Stimulated activated CD4-positive, alpha-beta T cell treated with anti-CD3 and anti-CD28 coated beads, TNF-alpha, amount 100 ng/mL, for 48 hours (primary cell): Measurements from ENCODE around the gene RNF212.
"Not testable (repeated sequence)": the region's sequence is repeated elsewhere in the genome, so short reads cannot be mapped to it uniquely, and the experiment has no call there.

Experiments used
- DNase-seq, 3 donors: peaks; one replicate each; pipeline ENCODE4 v3.0.0-alpha.2; 2020; ENCODE audit warnings: low read depth in 3 of 3

Gene RNF212

DNA sequence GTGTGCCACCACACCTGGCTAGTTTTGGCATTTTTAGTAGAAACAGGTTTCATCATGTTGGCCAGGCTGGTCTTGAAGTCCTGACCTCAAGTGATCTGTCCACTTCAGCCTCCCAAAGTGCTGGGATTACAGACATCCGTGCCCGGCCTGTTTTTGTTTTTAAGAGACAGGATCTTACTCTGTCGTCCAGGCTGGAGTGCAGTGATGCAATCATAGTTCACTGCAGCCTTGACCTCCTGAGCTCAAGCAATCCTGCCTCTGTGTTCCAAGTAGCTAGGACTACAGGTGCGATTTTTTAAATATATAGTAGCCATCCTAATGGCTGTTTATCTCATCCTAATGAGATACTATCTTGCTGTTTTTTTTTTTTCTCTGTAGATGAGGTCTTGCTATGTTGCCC, 47.6 kb downstream of the RNF212 start:
- DNase-seq = no peak

DNA sequence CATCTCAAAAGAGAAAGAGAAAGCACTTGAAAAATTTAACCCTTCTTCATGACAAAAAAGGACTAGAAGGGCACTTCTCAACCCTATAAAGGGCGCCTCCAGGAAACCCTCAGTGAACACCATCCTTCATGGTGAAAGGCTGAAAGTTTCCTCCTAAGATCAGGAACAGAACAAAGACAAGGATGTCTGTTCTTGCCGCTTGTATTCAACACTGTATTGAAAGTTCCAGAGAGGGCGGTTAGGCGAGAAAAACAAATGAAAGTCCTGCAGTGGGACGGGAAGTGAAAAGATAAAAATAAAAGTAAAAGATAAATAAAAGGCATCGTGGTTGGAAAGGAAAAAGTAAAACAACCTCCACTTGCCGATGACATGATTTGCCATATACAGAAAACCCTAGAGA, 50.9 kb downstream of the RNF212 start:
- no peak for DNase-seq

GRCh38 chr4:1061760-1062159, 51.6 kb downstream of the RNF212 start:
- DNase-seq = no peak

DNA sequence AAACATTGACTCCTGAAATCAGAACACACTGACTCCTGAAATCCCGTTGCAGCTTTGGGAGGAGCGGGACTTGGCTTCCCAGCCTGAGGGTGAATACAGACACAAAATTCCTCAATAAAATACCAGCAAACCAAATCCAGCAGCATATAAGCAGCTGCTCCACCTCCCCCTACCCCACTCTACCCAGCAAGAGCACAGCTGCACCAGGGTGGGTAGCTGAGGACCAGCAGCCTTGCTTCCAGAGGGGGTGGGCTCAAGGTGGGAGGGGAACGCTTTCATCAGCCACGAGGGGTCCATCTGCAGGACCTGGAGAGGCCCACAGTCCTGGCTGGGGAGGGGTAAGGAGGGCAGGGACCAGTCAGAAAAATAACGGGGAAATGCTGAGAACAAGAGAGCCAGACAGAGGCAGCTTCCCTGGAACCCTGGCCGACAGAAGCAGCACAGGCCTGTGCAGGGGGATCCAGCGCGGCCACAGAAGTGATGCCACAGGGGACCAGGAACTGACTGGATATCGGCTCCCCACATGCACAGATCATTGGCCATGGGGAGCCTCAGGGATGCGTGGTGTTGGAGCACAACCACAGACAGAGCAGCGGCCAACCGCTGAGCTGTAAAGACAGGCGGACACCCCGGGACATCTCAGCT, 52.2 kb downstream of the RNF212 start:
- DNase-seq = no peak

GRCh38 chr4:1060621-1061020, 52.7 kb downstream of the RNF212 start:
- DNase-seq = no peak

GRCh38 chr4:1060121-1060520, 53.2 kb downstream of the RNF212 start:
- DNase-seq = no peak

DNA sequence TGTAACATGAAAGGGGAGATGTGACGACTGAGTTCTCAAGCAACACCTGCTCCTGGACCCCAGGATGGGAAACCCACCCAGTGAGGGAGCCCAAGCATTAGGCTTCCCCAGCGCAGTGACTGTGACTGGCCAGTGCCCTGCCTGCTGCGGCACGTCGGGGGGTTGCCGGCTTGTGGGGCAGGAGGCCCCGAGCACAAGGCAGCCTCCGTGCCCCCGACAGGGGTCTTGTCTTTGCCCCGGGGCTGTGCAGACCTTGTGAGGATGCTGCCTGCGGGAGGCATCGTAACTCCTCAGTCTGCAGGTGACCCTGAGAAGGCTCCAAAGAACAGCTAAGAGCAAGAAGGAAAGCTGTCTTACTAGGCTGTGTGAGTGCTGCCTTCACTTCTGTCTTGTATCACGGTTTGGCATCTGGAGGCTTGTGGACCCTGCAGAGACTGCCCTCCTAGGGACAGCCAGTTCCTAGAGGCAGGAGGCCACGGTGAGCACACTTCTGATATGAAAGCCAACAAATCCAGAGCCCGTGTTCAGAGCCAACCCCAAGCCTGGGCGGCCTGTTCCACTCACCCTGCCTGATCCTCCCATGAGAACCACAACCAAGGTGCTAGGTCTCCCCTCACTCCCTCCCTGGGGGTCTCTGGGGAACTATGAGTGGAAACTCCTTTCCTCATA, 54.2 kb downstream of the RNF212 start:
- no peak for DNase-seq

GRCh38 chr4:1058198-1058996, 55.0 kb downstream of the RNF212 start:
- no peak for DNase-seq

DNA sequence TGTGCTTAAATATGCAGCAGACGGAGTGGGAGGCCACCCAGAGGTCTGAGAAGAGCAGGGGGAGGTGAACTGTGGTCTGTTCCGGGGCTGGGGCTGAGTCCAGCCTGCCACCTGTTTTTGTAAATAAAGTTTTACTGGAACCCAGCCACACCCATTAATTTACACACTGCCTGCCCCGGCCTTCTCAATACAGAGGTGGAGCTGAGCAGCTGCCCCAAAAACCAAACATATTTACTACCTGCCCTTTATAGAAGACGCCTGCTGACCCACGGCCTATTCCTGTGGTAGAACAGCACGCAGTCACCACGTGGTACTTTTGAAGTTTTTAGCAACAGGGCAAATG, 56.0 kb downstream of the RNF212 start:
- no peak for DNase-seq

DNA sequence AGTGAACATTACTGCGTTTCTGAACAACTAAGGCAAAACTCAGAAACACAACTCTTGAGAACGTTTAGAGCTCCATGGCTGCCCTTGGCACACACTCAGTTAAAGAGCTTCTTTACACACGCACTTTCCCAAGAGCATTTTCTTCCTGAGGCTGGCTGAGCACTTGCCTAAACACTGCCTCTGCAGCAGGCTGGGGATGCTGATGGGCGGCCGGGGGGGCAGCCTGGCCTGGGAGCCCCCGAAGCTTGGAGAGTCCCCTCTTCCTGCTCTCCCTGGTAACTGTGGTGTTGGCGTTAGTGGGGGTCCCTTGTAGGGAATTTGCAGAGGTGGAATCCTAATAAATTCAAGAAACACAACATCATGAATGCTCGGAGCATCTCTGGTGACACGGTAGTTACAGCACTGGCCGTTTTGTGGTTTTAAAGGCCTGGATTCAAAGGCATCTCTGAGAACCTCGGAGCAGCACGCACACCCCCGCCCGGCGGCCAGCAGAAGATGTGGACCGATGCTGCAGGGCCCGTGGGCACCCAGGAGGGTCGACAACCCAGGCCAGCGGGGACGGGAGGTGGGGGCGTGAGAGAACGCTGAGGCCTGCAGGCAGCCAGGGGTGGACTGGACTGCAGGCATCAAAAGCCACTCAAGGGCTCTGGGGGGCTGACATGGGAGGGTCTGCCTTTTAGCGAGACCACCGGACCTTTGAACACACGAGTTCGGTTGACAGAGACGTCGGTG, 56.5 kb downstream of the RNF212 start:
- no peak for DNase-seq

DNA sequence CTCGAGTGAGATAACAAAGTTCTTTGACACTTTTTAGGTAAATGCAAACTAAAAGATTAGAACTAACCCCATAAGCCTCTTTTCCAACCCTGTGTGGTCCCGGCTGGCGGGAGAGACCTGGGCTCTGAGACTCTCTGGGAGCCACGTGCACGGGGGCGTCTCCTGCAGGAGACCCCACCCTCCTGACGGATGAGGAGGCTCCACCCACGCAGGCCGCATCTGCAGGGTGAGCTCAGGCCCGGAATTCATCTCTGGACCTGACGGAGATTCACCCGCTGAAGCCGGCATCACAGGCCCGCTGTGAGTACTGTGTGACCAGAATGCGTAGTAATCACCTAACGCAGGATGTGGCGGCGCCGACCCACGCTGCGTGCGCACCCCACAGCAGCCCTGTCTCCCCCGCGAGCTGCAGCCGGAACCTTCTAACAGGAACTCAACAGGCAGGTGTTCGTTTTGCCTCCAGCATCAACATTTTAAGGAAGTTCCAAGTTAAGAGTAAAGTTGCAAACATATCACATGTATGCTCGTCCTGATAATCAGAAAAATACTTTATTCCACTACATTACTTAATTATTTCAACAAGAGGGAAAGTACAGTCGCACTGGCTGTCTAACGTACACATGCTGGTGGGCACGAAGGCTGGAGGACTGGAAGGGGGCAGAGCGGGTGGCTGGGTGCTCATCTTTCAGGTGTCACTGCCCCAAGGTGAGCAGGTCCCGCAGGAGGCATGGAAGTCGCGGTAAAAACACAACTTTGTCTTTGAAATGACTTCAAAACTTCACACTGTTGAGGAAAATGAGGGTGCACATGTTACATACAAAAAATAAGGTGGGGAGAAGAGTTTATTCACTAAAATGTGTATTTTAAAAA, 57.4 kb downstream of the RNF212 start:
- peak; percentile 43 to 70 (median 62) for DNase-seq

DNA sequence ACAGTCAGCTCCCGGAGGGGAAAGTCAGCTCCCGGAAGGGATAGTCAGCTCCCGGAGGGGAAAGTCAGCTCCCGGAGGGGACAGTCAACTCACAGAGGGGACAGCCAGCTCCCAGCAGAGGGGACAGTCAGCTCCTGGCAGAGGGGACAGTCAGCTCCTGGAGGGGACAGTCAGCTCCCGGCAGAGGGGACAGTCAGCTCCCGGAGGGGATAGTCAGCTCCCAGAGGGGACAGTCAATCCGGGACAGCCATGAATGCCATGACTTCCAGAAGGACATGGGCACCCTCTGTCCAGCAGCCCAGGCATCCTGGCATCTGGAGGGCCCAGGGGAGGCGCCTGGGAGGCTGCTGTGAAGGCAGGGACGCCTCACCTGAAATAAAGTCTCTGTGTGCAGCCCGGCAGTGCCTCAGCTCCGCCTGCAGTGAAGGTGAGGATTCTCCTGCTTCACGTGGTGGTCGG, 58.1 kb downstream of the RNF212 start:
- not testable (repeated sequence) for DNase-seq

DNA sequence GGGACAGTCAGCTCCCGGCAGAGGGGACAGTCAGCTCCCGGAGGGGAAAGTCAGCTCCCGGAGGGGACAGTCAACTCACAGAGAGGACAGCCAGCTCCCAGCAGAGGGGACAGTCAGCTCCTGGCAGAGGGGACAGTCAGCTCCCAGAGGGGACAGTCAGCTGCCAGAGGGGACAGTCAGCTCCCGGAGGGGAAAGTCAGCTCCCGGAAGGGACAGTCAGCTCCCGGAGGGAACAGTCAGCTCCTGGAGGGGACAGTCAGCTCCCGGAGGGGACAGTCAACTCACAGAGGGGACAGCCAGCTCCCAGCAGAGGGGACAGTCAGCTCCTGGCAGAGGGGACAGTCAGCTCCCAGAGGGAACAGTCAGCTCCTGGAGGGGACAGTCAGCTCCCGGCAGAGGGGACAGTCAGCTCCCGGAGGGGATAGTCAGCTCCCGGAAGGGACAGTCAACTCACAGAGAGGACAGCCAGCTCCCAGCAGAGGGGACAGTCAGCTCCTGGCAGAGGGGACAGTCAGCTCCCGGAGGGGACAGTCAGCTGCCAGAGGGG, 58.6 kb downstream of the RNF212 start:
- DNase-seq = not testable (repeated sequence)

DNA sequence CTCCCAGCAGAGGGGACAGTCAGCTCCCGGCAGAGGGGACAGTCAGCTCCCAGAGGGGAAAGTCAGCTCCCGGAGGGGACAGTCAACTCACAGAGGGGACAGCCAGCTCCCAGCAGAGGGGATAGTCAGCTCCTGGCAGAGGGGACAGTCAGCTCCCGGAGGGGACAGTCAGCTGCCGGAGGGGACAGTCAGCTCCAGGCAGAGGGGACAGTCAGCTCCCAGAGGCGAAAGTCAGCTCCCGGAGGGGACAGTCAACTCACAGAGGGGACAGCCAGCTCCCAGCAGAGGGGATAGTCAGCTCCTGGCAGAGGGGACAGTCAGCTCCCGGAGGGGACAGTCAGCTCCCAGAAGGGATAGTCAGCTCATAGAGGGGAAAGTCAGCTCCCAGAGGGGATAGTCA, 59.5 kb downstream of the RNF212 start:
- DNase-seq = not testable (repeated sequence)

GRCh38 chr4:1053080-1053661, 60.2 kb downstream of the RNF212 start:
- no peak for DNase-seq

DNA sequence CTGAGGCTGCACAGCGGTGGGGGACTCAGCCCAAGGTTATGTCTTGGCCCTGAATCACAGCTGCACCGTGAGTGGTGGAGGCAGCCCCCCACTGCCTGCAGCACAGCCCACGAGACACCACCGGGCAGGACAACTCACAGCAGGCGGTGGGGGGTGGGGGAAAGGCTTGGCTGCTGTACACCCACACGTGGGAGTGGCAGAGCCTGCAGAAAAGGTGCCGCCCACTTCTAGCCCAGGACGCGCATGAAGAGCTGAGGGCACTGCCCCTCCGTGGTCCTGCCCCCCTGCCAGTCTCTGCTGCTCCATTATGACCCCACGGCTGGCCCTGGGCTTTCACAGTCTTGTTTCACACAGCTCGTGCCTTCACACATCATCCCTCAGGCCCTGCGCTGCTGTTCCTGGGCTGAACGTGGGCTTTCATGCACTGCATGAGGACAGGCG, 61.1 kb downstream of the RNF212 start:
- DNase-seq = no peak

DNA sequence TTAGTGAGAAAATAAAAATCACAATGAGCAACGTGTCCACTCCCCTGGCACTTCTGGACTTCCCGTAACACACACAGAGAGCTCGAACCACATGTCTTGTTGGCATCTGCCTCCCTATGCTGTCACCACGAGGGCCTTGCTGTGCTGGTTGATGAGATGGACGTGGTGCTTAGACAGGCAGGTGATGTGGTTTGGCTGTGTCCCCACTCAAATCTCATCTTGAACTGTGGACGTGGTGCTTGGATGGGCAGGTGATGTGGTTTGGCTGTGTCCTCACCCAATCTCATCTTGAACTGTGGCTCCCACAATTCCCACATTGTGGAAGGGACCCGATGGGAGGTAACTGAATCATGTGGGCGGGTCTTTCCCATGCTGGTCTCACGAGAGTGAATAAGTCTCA, 61.9 kb downstream of the RNF212 start:
- DNase-seq = no peak

GRCh38 chr4:1050486-1051213, 62.7 kb downstream of the RNF212 start:
- no peak for DNase-seq

GRCh38 chr4:1049591-1049905, 63.8 kb downstream of the RNF212 start:
- no peak for DNase-seq
